AML-193 (cell line): Measurements from ENCODE around the gene PRSS57.

Experiments
- DNase-seq, 2 experiments: peaks; one replicate each; lab custom pipeline; 2025; lab: John Stamatoyannopoulos, UW

Gene PRSS57

GRCh38 chr19:652467-653389, 42.5 kb downstream of the PRSS57 start:
- no peak for DNase-seq

GRCh38 chr19:651991-652390, 43.3 kb downstream of the PRSS57 start:
- DNase-seq, result no peak

- no peak for DNase-seq
These were observed 44.0 kb downstream of the PRSS57 start for GRCh38 chr19:651114-651818.

GRCh38 chr19:650121-650520, 45.1 kb downstream of the PRSS57 start:
- DNase-seq, result no peak

GRCh38 chr19:648904-649801, 46.1 kb downstream of the PRSS57 start:
- no peak for DNase-seq

GRCh38 chr19:648305-648704, 46.9 kb downstream of the PRSS57 start:
- DNase-seq, result no peak

GRCh38 chr19:647566-648284, 47.5 kb downstream of the PRSS57 start:
- DNase-seq, result no peak

GRCh38 chr19:646779-647565, 48.3 kb downstream of the PRSS57 start:
- DNase-seq, result no peak

- DNase-seq, result no peak
These were observed 49.1 kb downstream of the PRSS57 start for GRCh38 chr19:645912-646778.

GRCh38 chr19:644789-645188, 50.5 kb downstream of the PRSS57 start:
- DNase-seq, result no peak

GRCh38 chr19:644363-644762, 50.9 kb downstream of the PRSS57 start:
- no peak for DNase-seq

GRCh38 chr19:643736-644135, 51.5 kb downstream of the PRSS57 start:
- no peak for DNase-seq

- no peak for DNase-seq
These were observed 52.2 kb downstream of the PRSS57 start for GRCh38 chr19:642767-643727.

GRCh38 chr19:641702-642101, 53.5 kb downstream of the PRSS57 start:
- no peak for DNase-seq

- no peak for DNase-seq
These were observed 54.6 kb downstream of the PRSS57 start for GRCh38 chr19:640606-641189.

- DNase-seq, result no peak
These were observed 55.1 kb downstream of the PRSS57 start for GRCh38 chr19:640161-640558.

- DNase-seq, result no peak
These were observed 55.7 kb downstream of the PRSS57 start, which contains the start of gene FGF22 for GRCh38 chr19:639253-640160. Gene FGF22 (plus strand): TSS chr19:639879. CDS start chr19:639926, 47 bp downstream.
